Liver (tissue), 9 donors: Measurements from ENCODE around the gene SLC24A3. TPM values are rescaled to one million over a fixed set of nuclear protein-coding genes. Genes with fewer than 3 reads are reported as not detected.

ENCODE experiments used
- DNase-seq: peaks from one replicate; pipeline ENCODE4 v3.0.0-alpha.2; 2017; ENCODE audit warnings: low spot score
- H3K27ac ChIP-seq, 2 donors: one replicate each; pipeline ENCODE4 v1.7.0; 2013; ENCODE audit warnings: inconsistent platforms in 2 of 2, low read length in 2 of 2, control low read depth in 1 of 2, low read depth in 1 of 2, mild to moderate bottlenecking in 1 of 2
- H3K27me3 ChIP-seq, 4 donors: one replicate each; pipeline versions ENCODE4 v1.6.1 to v1.7.0; 2013; ENCODE audit warnings: low read length in 3 of 4, inconsistent platforms in 1 of 4, mild to moderate bottlenecking in 1 of 4, moderate library complexity in 1 of 4; ENCODE audit not compliant: control insufficient read depth in 4 of 4, insufficient read depth in 4 of 4
- H3K36me3 ChIP-seq, 4 donors: one replicate each; pipeline versions ENCODE4 v1.6.1 to v1.7.0; 2013; ENCODE audit warnings: low read length in 3 of 4, mild to moderate bottlenecking in 3 of 4, low read depth in 1 of 4, moderate library complexity in 1 of 4; ENCODE audit not compliant: control insufficient read depth in 4 of 4, insufficient read depth in 3 of 4
- H3K4me1 ChIP-seq, 4 donors: one replicate each; pipeline versions ENCODE4 v1.6.1 to v1.7.0; 2013; ENCODE audit warnings: low read length in 3 of 4, mild to moderate bottlenecking in 3 of 4, moderate library complexity in 1 of 4; ENCODE audit not compliant: control insufficient read depth in 4 of 4, insufficient read depth in 4 of 4
- H3K4me3 ChIP-seq, 3 donors: one replicate each; pipeline versions ENCODE4 v1.6.1 to v1.7.0; 2013; ENCODE audit warnings: low read length in 3 of 3, control low read depth in 1 of 3, low read depth in 1 of 3, mild to moderate bottlenecking in 1 of 3
- H3K9ac ChIP-seq, 2 donors: one replicate each; pipeline ENCODE4 v1.7.0; 2013; ENCODE audit warnings: low read length in 2 of 2, mild to moderate bottlenecking in 2 of 2, moderate library complexity in 2 of 2, control low read depth in 1 of 2, low read depth in 1 of 2
- H3K9me3 ChIP-seq, 4 donors: one replicate each; pipeline versions ENCODE4 v1.6.1 to v1.7.0; 2013; ENCODE audit warnings: low read length in 3 of 4; ENCODE audit not compliant: control insufficient read depth in 4 of 4
- ATF3 ChIP-seq: IDR thresholded peaks from 2 replicates; pipeline ENCODE4 v1.6.1; 2016; ENCODE audit warnings: antibody characterized with exemption
- FOXA1 ChIP-seq: IDR thresholded peaks from 2 replicates; pipeline ENCODE4 v1.6.1; 2016; ENCODE audit warnings: antibody characterized with exemption
- FOXA2 ChIP-seq: IDR thresholded peaks from 2 replicates; pipeline ENCODE4 v1.6.1; 2016; ENCODE audit warnings: antibody characterized with exemption
- GABPA ChIP-seq, 2 donors: IDR thresholded peaks in 1 of 2; conservative IDR thresholded peaks in 1 of 2; 2 replicates each; pipeline ENCODE4 v1.6.1; 2016; ENCODE audit warnings: antibody characterized with exemption in 2 of 2, mild to moderate bottlenecking in 1 of 2, moderate library complexity in 1 of 2
- HNF4A ChIP-seq, 2 donors: conservative IDR thresholded peaks; 2 replicates each; pipeline ENCODE4 v1.6.1; 2016; ENCODE audit warnings: antibody characterized with exemption in 2 of 2, mild to moderate bottlenecking in 2 of 2
- HNF4G ChIP-seq: IDR thresholded peaks from 2 replicates; pipeline ENCODE4 v1.6.1; 2016; ENCODE audit warnings: antibody characterized with exemption
- JUND ChIP-seq, 2 donors: IDR thresholded peaks; 2 replicates each; pipeline ENCODE4 v1.6.1; 2016; ENCODE audit warnings: antibody characterized with exemption in 2 of 2
- MAX ChIP-seq: IDR thresholded peaks from 2 replicates; pipeline ENCODE4 v1.6.1; 2016; ENCODE audit warnings: antibody characterized with exemption
- RXRA ChIP-seq, 2 donors: IDR thresholded peaks; 2 replicates each; pipeline ENCODE4 v1.6.1; 2017 to 2018; ENCODE audit warnings: antibody characterized with exemption in 2 of 2, mild to moderate bottlenecking in 1 of 2
- SP1 ChIP-seq: IDR thresholded peaks from 2 replicates; pipeline ENCODE4 v1.6.1; 2018; ENCODE audit warnings: antibody characterized with exemption, mild to moderate bottlenecking
- YY1 ChIP-seq: IDR thresholded peaks from 2 replicates; pipeline ENCODE4 v1.6.1; 2016; ENCODE audit warnings: antibody characterized with exemption, mild to moderate bottlenecking
- ZBTB33 ChIP-seq: IDR thresholded peaks from 2 replicates; pipeline ENCODE4 v1.6.1; 2016; ENCODE audit warnings: antibody characterized with exemption
- WGBS: extraction: QIAGEN DNeasy Blood & Tissue Kit; methylation state at CpG from one replicate; pipeline ENCODE4 v1.1.7; 2013; 5-methylcytosine and 5-hydroxymethylcytosine counted together
- polyA plus RNA-seq, 2 donors: library from polyadenylated mRNA; stranded (reverse) in 1 of 2; unstranded in 1 of 2; fragments of 200-250 nt in 1 of 2; fragments of >200 nt in 1 of 2; fragmentation: Nextera tagmentation in 1 of 2; extraction: Ambion mirVana in 1 of 2; gene quantifications; one replicate each; pipeline versions ENCODE4 v1.2.1 to v1.2.3, GENCODE V29; 2013 to 2015
- total RNA-seq, 2 donors: library from RNA; depleted of rRNA; stranded (reverse); fragments of >200 nt; gene quantifications; one replicate each; pipeline ENCODE4 v1.2.3, GENCODE V29; 2014
- donor health status: healthy.
- donor health status: healthy.
- donor health status: healthy.
- donor health status: healthy.
- donor health status: healthy.

Gene SLC24A3
- total and polyA plus RNA-seq, 4 donors: 0.28 to 1.8 (median 0.46) TPM

GRCh38 chr20:19701429-19701828, 489.0 kb downstream of the SLC24A3 start:
- WGBS: 70% methylated on average over 3 of the region's 3 CpGs
- H3K4me1 ChIP-seq: no peaks in the 10 kb centered on the region
- H3K9me3 ChIP-seq: peaks cover 0 to 3% (median 0%) of the 10 kb centered on the region in 4 donors
- H3K27me3 ChIP-seq: no peaks in the 10 kb centered on the region
- H3K4me3 ChIP-seq: no peak overlapping the region
- TF ChIP-seq FOXA1 (no peak), ZBTB33 (no peak), HNF4G (no peak), HNF4A (conservative IDR thresholded peaks at IDR 0.05) (no peak), GABPA (IDR thresholded peaks at IDR 0.05 in 1 of 2, conservative IDR thresholded peaks at IDR 0.05 in 1 of 2) (no peak), SP1 (no peak), FOXA2 (no peak), JUND (IDR thresholded peaks at IDR 0.05) (no peak), ATF3 (no peak)
- H3K9ac ChIP-seq: no peak overlapping the region
- DNase-seq: no peak
- no peak overlapping the region for H3K27ac ChIP-seq
- H3K36me3 ChIP-seq: no peaks in the 10 kb centered on the region

- Histone ChIP-seq H3K4me3 (no peak overlapping the region), H3K4me1 (no peaks in the 10 kb centered on the region), H3K9me3 (peaks cover 0 to 3% (median 0%) of the 10 kb centered on the region in 4 donors), H3K27me3 (no peaks in the 10 kb centered on the region), H3K9ac (no peak overlapping the region), H3K36me3 (no peaks in the 10 kb centered on the region), H3K27ac (no peak overlapping the region)
- 79% methylated on average over 4 of the region's 4 CpGs for WGBS
- TF ChIP-seq FOXA1 (no peak), ZBTB33 (no peak), ATF3 (no peak), HNF4A (conservative IDR thresholded peaks at IDR 0.05) (no peak), YY1 (no peak)
- no peak for DNase-seq
These were observed 494.0 kb downstream of the SLC24A3 start for GRCh38 chr20:19706463-19706862.

GRCh38 chr20:19709635-19710335, 497.3 kb downstream of the SLC24A3 start:
- TF ChIP-seq ATF3: no peak
- no peak for TF ChIP-seq RXRA (IDR thresholded peaks at IDR 0.05)
- TF ChIP-seq MAX: no peak
- Histone ChIP-seq H3K9me3 (no peaks in the 10 kb centered on the region), H3K9ac (no peak overlapping the region), H3K4me3 (no peak overlapping the region), H3K4me1 (no peaks in the 10 kb centered on the region), H3K36me3 (no peaks in the 10 kb centered on the region), H3K27ac (no peak overlapping the region), H3K27me3 (no peaks in the 10 kb centered on the region)
- DNase-seq: no peak
- WGBS: 88% methylated on average over 1 of the region's 1 CpG
